Adipocyte (in vitro differentiated cells): Measurements from ENCODE around the gene BIVM.

Experiments used
- DNase-seq: peaks from one replicate; pipeline ENCODE4 v3.0.0-alpha.2; 2015; ENCODE audit warnings: low read depth
- H3K27me3 ChIP-seq: replicated peaks from 2 replicates; pipeline ENCODE4 v1.7.0; 2013; ENCODE audit warnings: mild to moderate bottlenecking, low read length, moderate library complexity; ENCODE audit not compliant: control insufficient read depth, insufficient read depth
- H3K36me3 ChIP-seq: 2 replicates; pipeline ENCODE4 v1.7.0; 2013; ENCODE audit warnings: low read length, mild to moderate bottlenecking, moderate library complexity; ENCODE audit not compliant: control insufficient read depth, insufficient read depth, severe bottlenecking
- H3K4me1 ChIP-seq: 2 replicates; pipeline ENCODE4 v1.7.0; 2013; ENCODE audit warnings: mild to moderate bottlenecking, low read length, moderate library complexity; ENCODE audit not compliant: control insufficient read depth, insufficient read depth
- H3K4me3 ChIP-seq: 2 replicates; pipeline ENCODE4 v1.7.0; 2013; ENCODE audit warnings: mild to moderate bottlenecking, low read length, moderate library complexity
- H3K9ac ChIP-seq: 2 replicates; pipeline ENCODE4 v1.7.0; 2013; ENCODE audit warnings: mild to moderate bottlenecking, low read length, moderate library complexity
- H3K9me3 ChIP-seq: 2 replicates; pipeline ENCODE4 v1.7.0; 2013; ENCODE audit warnings: mild to moderate bottlenecking, low read length, moderate library complexity; ENCODE audit not compliant: control insufficient read depth

The BIVM gene

GRCh38 chr13:102870677-102871415 lies 71.9 kb downstream of the BIVM start:
- peak overlapping the region; percentile 36 for H3K9ac ChIP-seq
- H3K36me3 ChIP-seq = peaks cover 84% of the 10 kb centered on the region
- DNase-seq = peak; percentile 83
- H3K4me1 ChIP-seq = peaks cover 33% of the 10 kb centered on the region
- no peaks in the 10 kb centered on the region for H3K27me3 ChIP-seq
- no peaks in the 10 kb centered on the region for H3K9me3 ChIP-seq
- no peak overlapping the region for H3K4me3 ChIP-seq

GRCh38 chr13:102872131-102872530 lies 73.2 kb downstream of the BIVM start:
- H3K4me1 ChIP-seq = peaks cover 37% of the 10 kb centered on the region
- H3K9me3 ChIP-seq = no peaks in the 10 kb centered on the region
- no peak overlapping the region for H3K9ac ChIP-seq
- no peak overlapping the region for H3K4me3 ChIP-seq
- DNase-seq = no peak
- no peaks in the 10 kb centered on the region for H3K27me3 ChIP-seq
- H3K36me3 ChIP-seq = peaks cover 82% of the 10 kb centered on the region

GRCh38 chr13:102872531-102872930 lies 73.6 kb downstream of the BIVM start:
- Histone ChIP-seq H3K4me1 (peaks cover 37% of the 10 kb centered on the region), H3K4me3 (no peak overlapping the region), H3K9me3 (no peaks in the 10 kb centered on the region), H3K27me3 (no peaks in the 10 kb centered on the region), H3K36me3 (peaks cover 78% of the 10 kb centered on the region), H3K9ac (no peak overlapping the region)
- no peak for DNase-seq

- Histone ChIP-seq H3K36me3 (peaks cover 68% of the 10 kb centered on the region), H3K4me1 (peaks cover 36% of the 10 kb centered on the region), H3K9ac (no peak overlapping the region), H3K27me3 (no peaks in the 10 kb centered on the region), H3K4me3 (no peak overlapping the region), H3K9me3 (no peaks in the 10 kb centered on the region)
- no peak for DNase-seq
These were observed 74.7 kb downstream of the BIVM start for GRCh38 chr13:102873653-102874052.

GRCh38 chr13:102875256-102875655 lies 76.3 kb downstream of the BIVM start:
- H3K4me3 ChIP-seq = no peak overlapping the region
- no peak overlapping the region for H3K9ac ChIP-seq
- DNase-seq = no peak
- peaks cover 54% of the 10 kb centered on the region for H3K36me3 ChIP-seq
- H3K27me3 ChIP-seq = no peaks in the 10 kb centered on the region
- H3K4me1 ChIP-seq = peaks cover 28% of the 10 kb centered on the region
- H3K9me3 ChIP-seq = no peaks in the 10 kb centered on the region

GRCh38 chr13:102877303-102877702 lies 78.4 kb downstream of the BIVM start:
- H3K4me3 ChIP-seq = no peak overlapping the region
- no peak for DNase-seq
- no peaks in the 10 kb centered on the region for H3K27me3 ChIP-seq
- no peaks in the 10 kb centered on the region for H3K9me3 ChIP-seq
- H3K9ac ChIP-seq = no peak overlapping the region
- peaks cover 57% of the 10 kb centered on the region for H3K36me3 ChIP-seq
- peaks cover 15% of the 10 kb centered on the region for H3K4me1 ChIP-seq

GRCh38 chr13:102878481-102878880 lies 79.6 kb downstream of the BIVM start:
- Histone ChIP-seq H3K4me1 (peaks cover 15% of the 10 kb centered on the region), H3K9me3 (no peaks in the 10 kb centered on the region), H3K36me3 (peaks cover 56% of the 10 kb centered on the region), H3K4me3 (no peak overlapping the region), H3K27me3 (no peaks in the 10 kb centered on the region), H3K9ac (no peak overlapping the region)
- no peak for DNase-seq

GRCh38 chr13:102879793-102880499 lies 81.0 kb downstream of the BIVM start:
- Histone ChIP-seq H3K9ac (no peak overlapping the region), H3K9me3 (no peaks in the 10 kb centered on the region), H3K27me3 (no peaks in the 10 kb centered on the region), H3K4me3 (no peak overlapping the region), H3K4me1 (peaks cover 15% of the 10 kb centered on the region), H3K36me3 (peaks cover 45% of the 10 kb centered on the region)
- DNase-seq = no peak

- no peak for DNase-seq
- H3K36me3 ChIP-seq = peaks cover 28% of the 10 kb centered on the region
- H3K9me3 ChIP-seq = no peaks in the 10 kb centered on the region
- H3K27me3 ChIP-seq = no peaks in the 10 kb centered on the region
- H3K4me3 ChIP-seq = no peak overlapping the region
- H3K4me1 ChIP-seq = peaks cover 11% of the 10 kb centered on the region
- no peak overlapping the region for H3K9ac ChIP-seq
These were observed 83.1 kb downstream of the BIVM start for GRCh38 chr13:102881819-102882686.
